Activated CD4-positive, alpha-beta T cell treated with anti-CD3 and anti-CD28 coated beads for 4 hours (primary cell): ENCODE measurements around the gene DPH7.
"Not testable (repeated sequence)": the region's sequence is repeated elsewhere in the genome, so short reads cannot be mapped to it uniquely, and the experiment has no call there.

Source experiments
- DNase-seq, 2 donors: peaks; one replicate each; pipeline ENCODE4 v3.0.0-alpha.2; 2020

DPH7 gene

GRCh38 chr9:137578518-137579258 is at the start of gene DPH7:
TSS of gene DPH7 (minus strand) at chr9:137578925. CDS start at chr9:137578777, 148 bp downstream.
- DNase-seq: peak; percentile 92 to 96

DNA sequence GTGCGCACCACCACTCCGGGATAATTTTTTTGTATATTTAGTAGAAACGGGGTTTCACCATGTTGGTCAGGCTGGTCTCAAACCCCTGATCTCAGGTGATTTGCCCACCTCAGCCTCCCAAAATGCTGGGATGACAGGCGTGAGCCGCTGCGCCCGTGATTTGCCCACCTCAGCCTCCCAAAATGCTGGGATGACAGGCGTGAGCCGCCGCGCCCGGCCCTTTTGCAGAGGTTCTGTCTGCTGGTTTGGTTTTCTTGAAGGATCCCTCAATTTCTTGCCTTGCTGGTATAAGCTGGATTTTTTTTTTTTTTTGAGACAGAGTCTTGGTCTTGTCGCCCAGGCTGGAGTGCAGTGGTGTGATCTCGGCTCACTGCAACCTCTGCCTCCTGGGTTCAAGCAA is 48.7 kb upstream of the DPH7 start:
- not testable (repeated sequence) for DNase-seq

DNA sequence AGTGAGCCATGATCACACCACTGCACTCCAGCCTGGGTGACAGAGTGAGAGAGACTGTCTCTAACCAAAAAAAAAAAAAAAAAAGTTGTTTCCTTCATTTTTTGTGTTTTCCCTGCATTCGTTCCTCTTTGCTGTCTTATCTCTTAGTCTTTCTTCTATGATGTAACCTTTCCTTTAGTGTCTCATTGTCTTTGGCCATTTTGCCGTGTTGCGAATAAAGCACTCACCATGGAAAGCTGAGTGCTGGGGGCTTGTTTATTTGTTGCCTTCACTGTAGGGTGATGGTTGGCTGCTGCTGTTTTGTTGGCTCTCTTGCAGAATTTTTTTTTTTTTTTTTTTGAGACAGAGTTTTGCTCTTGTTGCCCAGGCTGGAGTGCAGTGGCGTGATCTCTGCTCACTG is 47.7 kb upstream of the DPH7 start:
- no peak for DNase-seq

GRCh38 chr9:137622211-137622610 is 43.5 kb upstream of the DPH7 start:
- not testable (repeated sequence) for DNase-seq

DNA sequence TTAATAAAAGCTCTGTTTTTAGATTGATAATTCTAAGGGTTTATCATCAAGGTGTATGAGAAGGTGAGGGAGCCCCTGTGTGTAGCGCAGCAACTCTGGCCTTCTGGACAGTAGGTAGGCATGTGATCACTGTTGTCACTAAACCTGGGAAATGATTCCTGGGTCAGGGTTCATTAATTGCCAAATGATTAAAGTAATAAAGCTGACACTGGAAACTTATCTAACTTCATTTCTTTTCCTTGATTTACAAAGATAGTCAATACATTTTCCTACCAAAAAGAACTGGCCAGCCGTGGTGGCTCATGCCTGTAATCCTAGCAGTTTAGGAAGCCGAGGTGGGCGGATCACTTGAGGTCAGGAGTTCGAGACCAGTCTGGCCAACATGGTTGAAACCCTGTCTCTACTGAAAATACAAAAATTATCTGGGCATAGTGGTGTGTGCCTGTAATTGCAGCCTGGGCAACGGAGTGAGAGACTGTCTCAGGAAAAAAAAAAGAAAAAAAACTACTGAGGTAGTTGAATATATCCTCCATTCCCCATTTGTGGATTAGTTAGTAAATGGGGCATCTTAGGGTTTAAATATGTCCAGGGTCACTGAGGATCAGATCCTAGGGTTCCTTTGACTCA is 42.5 kb upstream of the DPH7 start:
- DNase-seq: no peak

GRCh38 chr9:137620581-137620980 is 41.9 kb upstream of the DPH7 start:
- no peak for DNase-seq

DNA sequence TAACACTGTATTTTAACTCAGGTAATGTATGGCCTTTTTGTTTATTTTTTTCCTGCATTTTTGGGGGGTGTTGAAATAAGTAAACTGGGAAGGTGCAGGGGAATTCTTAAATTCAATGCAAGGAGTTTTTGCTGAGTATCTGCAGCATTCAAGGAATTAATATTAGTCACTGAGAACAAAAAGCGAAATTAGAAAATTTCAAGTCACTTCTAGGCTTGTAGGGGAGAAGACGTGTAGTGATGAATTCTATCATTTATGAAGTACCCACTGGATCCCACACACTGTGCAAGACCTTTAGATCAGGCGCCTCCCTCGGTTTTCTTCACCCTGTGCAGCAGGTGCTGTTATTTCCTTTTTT is 41.3 kb upstream of the DPH7 start:
- no peak for DNase-seq

- peak; percentile 27 to 32 for DNase-seq
These were observed 40.7 kb upstream of the DPH7 start for GRCh38 chr9:137619240-137620047.

GRCh38 chr9:137618105-137619067 is 39.7 kb upstream of the DPH7 start, which contains the start of gene EHMT1:
TSS of gene EHMT1 (plus strand) at chr9:137619005. CDS start at chr9:137619029, 24 bp downstream.
- peak; percentile 86 to 88 for DNase-seq

- no peak for DNase-seq
These were observed 36.7 kb upstream of the DPH7 start for GRCh38 chr9:137615387-137615871.

DNA sequence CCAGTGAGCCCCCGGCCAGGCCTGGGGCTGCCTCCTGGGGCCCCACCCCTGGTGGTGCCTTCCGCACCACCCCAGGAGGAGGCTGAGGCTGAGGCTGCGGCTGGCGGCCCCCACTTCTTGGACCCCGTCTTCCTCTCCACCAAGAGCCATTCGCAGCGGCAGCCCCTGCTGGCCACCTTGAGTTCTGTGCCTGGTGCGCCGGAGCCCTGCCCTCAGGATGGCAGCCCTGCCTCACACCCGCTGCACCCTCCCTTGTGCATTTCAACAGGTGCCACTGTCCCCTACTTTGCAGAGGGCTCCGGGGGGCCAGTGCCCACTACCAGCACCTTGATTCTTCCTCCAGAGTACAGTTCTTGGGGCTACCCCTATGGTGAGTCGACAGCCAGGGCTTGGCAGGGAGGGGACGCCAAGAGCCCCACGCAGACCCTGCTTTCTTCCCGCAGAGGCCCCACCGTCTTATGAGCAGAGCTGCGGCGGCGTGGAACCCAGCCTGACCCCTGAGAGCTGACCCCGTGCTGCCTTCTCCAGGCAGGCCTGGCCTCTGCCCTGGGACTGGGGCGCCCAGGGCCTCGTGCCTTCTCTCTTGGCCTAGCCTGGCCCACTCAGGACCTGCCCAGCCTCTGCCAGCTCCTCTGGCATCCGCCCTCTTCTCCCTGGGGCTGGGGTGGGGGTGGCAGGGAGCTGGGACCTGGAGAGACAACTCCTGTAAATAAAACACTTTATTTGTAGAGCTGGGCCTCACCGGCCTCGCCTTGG is 36.1 kb upstream of the DPH7 start:
- no peak for DNase-seq

DNA sequence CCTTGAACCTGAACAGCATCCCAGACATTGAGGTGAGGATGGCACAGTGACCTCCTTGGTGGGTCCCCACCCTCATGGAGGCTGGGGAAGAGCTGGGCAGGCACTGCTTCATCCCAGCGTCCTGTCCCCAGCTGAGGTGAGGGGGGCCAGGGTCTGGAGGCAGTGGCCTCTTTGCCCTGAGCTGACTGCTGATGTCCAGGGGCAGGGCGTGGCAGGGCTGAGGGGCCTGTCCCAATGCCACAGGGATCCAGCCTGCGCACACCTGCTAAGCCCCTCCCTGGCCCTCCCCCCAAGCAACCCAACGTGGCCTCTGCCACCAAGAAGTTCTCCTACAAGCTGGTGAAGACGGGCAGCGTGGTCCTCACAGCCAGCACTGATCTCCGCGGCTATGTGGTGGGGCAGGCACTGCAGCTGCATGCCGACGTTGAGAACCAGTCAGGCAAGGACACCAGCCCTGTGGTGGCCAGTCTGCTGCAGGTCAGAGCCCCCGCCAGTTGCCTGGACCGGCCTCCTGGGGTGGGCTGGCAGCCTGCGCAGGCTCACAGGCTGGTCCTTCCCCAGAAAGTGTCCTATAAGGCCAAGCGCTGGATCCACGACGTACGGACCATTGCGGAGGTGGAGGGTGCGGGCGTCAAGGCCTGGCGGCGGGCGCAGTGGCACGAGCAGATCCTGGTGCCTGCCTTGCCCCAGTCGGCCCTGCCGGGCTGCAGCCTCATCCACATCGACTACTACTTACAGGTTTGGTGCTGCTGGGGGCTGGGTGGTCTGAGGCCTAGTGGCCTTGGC is 35.2 kb upstream of the DPH7 start:
- DNase-seq: no peak

GRCh38 chr9:137613259-137613658 is 34.5 kb upstream of the DPH7 start:
- no peak for DNase-seq

GRCh38 chr9:137612741-137613142 is 34.0 kb upstream of the DPH7 start:
- DNase-seq: no peak

DNA sequence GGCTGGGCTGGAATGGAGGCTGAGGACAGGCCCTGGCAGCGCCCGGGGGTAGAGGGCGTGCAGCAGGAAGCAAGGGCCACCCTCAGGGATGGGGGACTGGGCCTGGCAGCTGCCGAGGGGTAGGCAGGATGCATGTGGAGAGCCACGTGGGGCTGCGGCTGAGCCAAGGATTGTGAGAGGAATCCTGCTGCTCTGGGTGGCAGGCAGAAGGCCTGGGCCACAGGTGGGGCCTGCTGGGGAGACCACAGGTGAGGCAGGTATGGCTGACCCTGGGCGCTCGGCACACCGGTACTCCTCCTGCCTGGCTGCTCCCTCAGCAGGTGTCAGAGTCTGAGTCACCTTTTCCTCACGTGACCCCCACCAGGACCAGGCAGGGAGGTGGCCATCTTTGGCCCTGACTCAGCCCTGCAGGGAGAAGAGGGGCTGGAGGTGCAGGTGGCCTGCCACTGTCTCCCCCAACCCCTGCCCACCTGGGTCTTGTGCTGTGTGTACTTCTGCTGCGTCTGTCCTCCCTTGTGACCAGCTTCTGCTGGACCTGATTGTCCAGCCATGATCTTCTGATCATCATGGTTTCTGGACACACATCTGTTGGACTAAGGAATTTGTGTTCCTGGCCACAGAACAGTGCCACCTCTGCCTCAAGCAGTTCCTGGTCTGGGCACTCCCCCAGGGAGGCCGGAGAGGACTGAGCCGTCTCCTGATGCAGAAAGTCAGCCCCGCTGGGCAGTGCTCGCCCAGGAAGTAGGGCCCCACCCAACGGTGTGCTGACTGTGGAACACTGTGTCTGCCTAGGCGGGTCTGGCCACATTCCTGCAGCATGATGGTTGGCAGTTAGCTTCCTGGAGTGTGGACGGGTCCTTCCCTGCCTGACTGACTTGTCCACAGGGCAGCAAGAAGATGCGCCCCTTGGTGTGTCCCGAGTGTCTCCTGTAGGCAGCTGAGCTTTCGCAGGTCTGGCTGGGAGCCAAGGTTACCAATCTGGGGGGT is 33.2 kb upstream of the DPH7 start:
- DNase-seq: no peak

DNA sequence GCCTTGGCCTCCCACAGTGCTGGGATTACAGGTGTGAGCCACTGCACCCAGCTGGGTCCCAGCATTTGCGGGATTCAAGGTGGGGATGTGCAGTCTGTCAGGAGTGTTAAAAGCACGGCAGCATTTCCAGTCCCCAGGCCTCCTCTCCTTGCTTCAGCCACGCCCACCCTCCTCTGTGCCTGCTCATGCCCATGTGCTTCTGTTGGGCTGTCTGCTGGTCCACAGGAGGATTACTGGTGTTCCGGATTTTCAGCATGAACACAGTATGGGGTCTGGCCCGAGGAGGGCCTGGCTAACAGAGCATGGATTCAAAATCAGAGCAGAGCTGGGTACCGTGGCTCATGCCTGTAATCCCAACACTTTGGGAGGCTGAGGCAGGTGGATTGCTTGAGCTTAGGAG is 32.2 kb upstream of the DPH7 start:
- no peak for DNase-seq

GRCh38 chr9:137607141-137607857 is 28.6 kb upstream of the DPH7 start:
- DNase-seq: no peak

GRCh38 chr9:137606734-137607138 is 28.0 kb upstream of the DPH7 start:
- DNase-seq: no peak
